Hepatocyte (in vitro differentiated cells): Measurements from ENCODE around the gene DLL1.

Source experiments
- CTCF ChIP-seq: fragments of 200-600 bp; sonication (generic); IDR thresholded peaks from 2 replicates; pipeline ENCODE4 v1.5.1; 2016; ENCODE audit warnings: antibody characterized with exemption, mild to moderate bottlenecking; ENCODE audit not compliant: poor library complexity
- EZH2 ChIP-seq: fragments of 200-600 bp; sonication (generic); IDR thresholded peaks from 2 replicates; pipeline ENCODE4 v1.6.1; 2016; ENCODE audit warnings: antibody characterized with exemption, mild to moderate bottlenecking, borderline replicate concordance
- EZH2phosphoT487 ChIP-seq: fragments of 200-600 bp; sonication (generic); IDR thresholded peaks from one replicate; pipeline ENCODE4 v1.6.1; 2018; ENCODE audit warnings: antibody characterized with exemption, mild to moderate bottlenecking, low read depth, moderate library complexity; ENCODE audit not compliant: unreplicated experiment, severe bottlenecking

GRCh38 chr6:170265655-170266054, 25.2 kb downstream of the DLL1 start:
- peak; percentile 4 for TF ChIP-seq CTCF
- no peak for TF ChIP-seq EZH2phosphoT487
- no peak for TF ChIP-seq EZH2
